ENCODE data around the gene CHSY1.
A peak's percentile ranks its signal among the peaks of the same experiment; 100 is the strongest.
"Not testable (repeated sequence)": the region's sequence is repeated elsewhere in the genome, so short reads cannot be mapped to it uniquely, and the experiment has no call there.

The CHSY1 gene, protein sequence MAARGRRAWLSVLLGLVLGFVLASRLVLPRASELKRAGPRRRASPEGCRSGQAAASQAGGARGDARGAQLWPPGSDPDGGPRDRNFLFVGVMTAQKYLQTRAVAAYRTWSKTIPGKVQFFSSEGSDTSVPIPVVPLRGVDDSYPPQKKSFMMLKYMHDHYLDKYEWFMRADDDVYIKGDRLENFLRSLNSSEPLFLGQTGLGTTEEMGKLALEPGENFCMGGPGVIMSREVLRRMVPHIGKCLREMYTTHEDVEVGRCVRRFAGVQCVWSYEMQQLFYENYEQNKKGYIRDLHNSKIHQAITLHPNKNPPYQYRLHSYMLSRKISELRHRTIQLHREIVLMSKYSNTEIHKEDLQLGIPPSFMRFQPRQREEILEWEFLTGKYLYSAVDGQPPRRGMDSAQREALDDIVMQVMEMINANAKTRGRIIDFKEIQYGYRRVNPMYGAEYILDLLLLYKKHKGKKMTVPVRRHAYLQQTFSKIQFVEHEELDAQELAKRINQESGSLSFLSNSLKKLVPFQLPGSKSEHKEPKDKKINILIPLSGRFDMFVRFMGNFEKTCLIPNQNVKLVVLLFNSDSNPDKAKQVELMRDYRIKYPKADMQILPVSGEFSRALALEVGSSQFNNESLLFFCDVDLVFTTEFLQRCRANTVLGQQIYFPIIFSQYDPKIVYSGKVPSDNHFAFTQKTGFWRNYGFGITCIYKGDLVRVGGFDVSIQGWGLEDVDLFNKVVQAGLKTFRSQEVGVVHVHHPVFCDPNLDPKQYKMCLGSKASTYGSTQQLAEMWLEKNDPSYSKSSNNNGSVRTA

DNA sequence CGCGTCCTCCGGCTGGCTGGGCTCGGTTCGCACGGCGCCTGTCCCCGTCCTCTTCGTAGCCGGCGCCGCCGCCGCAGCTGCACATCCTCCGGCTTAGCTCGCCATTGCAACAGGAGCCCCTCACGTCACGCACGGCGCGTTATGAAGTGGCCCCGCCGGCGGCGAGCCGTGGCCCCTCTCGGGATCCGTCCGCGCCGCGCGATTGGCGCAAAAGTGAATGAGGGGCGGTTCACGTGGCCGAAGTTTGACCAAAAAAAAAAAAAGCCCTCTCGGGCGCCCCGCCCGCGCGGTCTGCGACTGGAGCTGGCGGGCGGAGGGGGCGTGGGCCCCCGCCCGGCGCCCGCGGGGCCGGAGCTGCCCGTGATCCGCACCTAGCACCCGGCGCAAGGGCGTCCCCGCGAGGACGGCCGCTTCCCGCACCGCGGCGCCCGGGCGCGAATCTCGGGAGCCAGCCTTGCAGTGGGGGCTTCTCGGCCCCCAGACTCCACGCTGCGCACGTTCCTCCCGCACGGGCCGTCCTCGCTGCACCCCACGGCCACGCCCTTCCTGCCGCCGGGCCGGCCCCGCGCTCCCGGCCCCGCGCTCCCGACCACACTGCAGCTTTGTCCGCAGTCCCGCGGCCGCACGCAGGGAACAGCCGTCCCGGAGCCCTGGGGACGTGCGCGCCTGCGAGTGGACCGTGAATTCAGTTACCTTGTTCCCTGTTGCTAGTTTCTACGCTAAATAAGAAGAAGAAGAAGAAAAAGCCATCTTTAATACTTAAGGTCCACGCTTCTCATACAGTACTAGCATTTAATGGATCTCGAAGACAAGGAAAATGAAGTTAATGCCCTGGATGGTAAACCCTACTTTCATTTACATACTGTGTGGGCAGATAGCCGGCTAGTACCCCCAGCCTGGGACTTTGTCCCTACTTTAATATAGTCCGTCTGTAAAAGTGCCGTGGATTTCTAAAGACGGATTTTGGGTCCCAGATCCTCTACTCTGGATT, at the start of gene CHSY1:
Gene CHSY1, minus strand, starts transcription at position 219 of the 991 bp plus-strand sequence. CDS start 592 bp downstream, outside the sequence.
- DNase-seq (ENCODE audit: insufficient read length, low spot score) (peak; percentile 71), FAIRE-seq (no peak)
- peak; percentile 92 for TF ChIP-seq POLR2A (IDR thresholded peaks at IDR 0.05; ENCODE audit: low read depth, low read length)

- FAIRE-seq (no peak), DNase-seq (ENCODE audit: insufficient read length, low spot score) (no peak)
- no peak for TF ChIP-seq POLR2A (IDR thresholded peaks at IDR 0.05; ENCODE audit: low read depth, low read length)
These were observed 44.9 kb upstream of the CHSY1 start for GRCh38 chr15:101296418-101297405.

- no peak for DNase-seq (ENCODE audit: insufficient read length, low spot score)
- no peak for TF ChIP-seq POLR2A (IDR thresholded peaks at IDR 0.05; ENCODE audit: low read depth, low read length)
- FAIRE-seq = no peak
These were observed 43.8 kb upstream of the CHSY1 start for GRCh38 chr15:101295607-101296161.

DNA sequence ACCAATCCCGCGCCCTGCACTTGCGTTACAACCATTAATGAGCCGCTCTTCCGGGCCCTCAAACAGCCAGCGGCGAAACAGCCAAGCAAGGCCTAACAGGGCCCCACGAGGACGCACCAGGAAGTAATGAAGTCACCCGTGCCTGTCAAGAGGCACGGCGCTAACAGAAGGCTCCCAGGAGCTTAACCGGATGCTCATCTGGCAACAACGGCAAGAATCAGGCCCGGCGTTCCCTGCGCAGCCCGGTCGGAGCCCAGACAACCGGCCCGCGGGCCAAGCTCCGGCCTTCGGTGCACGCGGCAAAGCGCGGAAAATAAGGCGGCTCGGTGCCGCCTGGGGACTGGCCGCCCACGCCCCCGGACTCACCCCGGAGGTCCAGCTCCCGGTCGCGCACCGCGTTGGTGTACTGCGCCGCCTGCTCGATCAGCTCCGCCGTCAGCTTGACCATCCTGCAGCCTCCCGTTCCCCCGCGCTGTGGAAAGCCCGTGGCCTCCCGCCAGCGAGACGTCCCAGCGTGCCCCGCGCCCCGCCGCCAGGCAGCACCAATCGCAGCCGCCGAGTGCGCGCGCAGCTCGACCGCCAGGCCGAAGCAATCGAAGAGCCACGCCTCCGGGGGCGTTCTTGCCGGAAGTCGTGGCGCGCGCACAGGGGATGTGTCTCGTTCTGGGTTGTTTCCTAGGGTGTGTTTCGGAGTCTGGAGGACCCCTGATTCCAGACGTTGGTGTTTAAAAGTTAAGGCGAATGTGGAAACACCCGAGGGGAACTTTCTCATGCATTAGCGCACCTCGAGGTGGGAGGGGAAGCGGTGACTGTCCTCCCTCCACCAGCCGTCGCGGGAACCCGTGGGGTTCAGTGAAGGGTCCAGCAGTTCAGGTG, 43.1 kb upstream of the CHSY1 start, which contains the start of gene SNRPA1:
Gene SNRPA1, minus strand, starts transcription at position 518 of the 876 bp plus-strand sequence. Its CDS starts 70 bp downstream, at position 448.
- FAIRE-seq (no peak), DNase-seq (ENCODE audit: insufficient read length, low spot score) (peak; percentile 69)
- TF ChIP-seq POLR2A (IDR thresholded peaks at IDR 0.05; ENCODE audit: low read depth, low read length) = peak; percentile 81

DNA sequence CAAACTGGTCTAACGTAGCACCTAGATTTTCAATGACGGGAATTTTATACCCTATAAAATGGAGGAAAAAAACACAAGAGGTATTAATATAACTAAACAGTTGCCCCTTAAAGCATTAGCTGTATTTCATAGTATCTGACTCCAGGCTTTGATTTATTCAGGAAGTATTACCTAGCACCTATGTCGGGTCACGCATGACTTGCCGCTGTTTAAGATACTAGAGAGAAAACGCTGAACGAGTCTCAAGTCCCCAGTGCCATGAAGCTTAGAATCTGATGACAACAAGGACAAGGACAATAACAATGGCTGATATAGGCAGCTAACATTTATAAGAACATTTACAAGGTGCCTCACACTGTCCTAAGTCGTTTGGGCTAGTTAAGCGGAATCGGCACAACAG, 41.3 kb upstream of the CHSY1 start:
- DNase-seq (ENCODE audit: insufficient read length, low spot score) (no peak), FAIRE-seq (no peak)
- no peak for TF ChIP-seq POLR2A (IDR thresholded peaks at IDR 0.05; ENCODE audit: low read depth, low read length)

GRCh38 chr15:101288905-101289513, 37.2 kb upstream of the CHSY1 start:
- no peak for TF ChIP-seq POLR2A (IDR thresholded peaks at IDR 0.05; ENCODE audit: low read depth, low read length)
- no peak for FAIRE-seq

GRCh38 chr15:101287342-101287741, 35.5 kb upstream of the CHSY1 start:
- not testable (repeated sequence) for FAIRE-seq; DNase-seq (ENCODE audit: insufficient read length, low spot score)

More at GRCh38 chr15:101288905-101289513, 37.2 kb upstream of the CHSY1 start:
- DNase-seq (ENCODE audit: insufficient read length, low spot score) = no peak

GRCh38 chr15:101286471-101287114, 34.7 kb upstream of the CHSY1 start:
- no peak for TF ChIP-seq POLR2A (IDR thresholded peaks at IDR 0.05; ENCODE audit: low read depth, low read length)
- no peak for DNase-seq (ENCODE audit: insufficient read length, low spot score)
- FAIRE-seq = no peak

DNA sequence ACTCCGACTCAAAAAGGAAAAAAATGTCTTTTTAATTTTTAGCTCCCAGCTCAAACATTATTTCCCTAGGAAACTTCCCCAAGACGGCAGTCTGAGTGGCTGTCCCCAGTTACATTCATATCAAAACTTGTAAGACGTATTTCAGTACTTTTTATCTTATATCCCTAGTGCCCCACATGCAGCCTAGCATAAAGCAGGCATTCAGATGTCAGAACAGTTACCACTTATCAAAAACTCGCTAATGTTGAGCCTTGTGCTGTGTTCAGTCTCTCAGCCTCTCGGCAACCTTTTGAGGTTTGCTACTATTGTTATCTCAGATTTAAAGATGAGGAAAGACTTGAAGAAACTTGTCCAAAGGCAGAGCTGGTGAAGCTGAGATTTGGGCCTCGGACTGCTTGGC, 32.1 kb upstream of the CHSY1 start:
- TF ChIP-seq POLR2A (IDR thresholded peaks at IDR 0.05; ENCODE audit: low read depth, low read length) = no peak
- FAIRE-seq (no peak), DNase-seq (ENCODE audit: insufficient read length, low spot score) (no peak)

DNA sequence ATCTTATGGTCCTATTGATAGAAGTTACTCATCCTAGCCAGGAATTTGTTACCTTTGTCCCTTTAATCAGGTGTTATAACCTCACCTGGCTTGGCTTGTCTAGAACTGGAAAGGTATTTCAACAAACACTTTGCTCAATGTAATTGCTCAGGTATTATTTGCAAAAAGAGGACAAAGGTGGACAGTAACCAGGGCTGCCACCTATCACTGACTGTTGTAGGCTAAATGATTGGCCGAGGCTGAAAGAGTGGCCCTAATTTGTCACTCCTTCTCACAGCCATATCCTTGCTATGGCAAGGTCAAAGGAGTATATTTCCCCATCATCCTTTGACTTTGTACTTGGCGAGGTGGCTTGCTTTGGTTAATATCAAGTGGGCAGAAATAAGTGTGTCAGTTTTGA, 28.2 kb upstream of the CHSY1 start:
- FAIRE-seq (no peak), DNase-seq (ENCODE audit: insufficient read length, low spot score) (no peak)
- no peak for TF ChIP-seq POLR2A (IDR thresholded peaks at IDR 0.05; ENCODE audit: low read depth, low read length)

Measured in H54 (cell line).